ENCODE data around the gene HOXB6.

DNA sequence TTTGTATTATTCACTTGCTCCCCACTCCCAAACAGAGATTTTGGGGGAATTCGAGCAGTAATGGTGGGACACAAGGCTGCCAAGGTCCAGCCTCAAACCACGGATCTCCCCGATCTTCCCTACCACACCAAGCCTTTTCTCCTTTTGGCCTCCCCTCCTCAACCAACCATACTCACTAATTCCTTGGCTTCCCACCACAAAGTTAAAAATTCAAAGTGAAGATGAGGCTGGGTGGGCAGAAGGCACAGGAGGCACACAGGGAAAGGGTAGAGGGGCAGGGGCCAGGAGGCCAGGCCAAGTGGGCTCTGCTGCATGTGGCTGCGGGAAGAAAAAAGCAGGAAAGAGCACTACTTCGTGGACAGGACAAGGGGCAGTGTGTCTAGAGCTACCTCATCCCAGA, 41.9 kb downstream of the HOXB6 start:
- TF ChIP-seq, protein P1, sequence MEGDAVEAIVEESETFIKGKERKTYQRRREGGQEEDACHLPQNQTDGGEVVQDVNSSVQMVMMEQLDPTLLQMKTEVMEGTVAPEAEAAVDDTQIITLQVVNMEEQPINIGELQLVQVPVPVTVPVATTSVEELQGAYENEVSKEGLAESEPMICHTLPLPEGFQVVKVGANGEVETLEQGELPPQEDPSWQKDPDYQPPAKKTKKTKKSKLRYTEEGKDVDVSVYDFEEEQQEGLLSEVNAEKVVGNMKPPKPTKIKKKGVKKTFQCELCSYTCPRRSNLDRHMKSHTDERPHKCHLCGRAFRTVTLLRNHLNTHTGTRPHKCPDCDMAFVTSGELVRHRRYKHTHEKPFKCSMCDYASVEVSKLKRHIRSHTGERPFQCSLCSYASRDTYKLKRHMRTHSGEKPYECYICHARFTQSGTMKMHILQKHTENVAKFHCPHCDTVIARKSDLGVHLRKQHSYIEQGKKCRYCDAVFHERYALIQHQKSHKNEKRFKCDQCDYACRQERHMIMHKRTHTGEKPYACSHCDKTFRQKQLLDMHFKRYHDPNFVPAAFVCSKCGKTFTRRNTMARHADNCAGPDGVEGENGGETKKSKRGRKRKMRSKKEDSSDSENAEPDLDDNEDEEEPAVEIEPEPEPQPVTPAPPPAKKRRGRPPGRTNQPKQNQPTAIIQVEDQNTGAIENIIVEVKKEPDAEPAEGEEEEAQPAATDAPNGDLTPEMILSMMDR (IDR thresholded peaks at IDR 0.05; ENCODE audit: borderline replicate concordance, extremely low read depth, low read length, poor library complexity, severe bottlenecking): no peak
- no peak for TF ChIP-seq EZH2 (IDR thresholded peaks at IDR 0.05; ENCODE audit: borderline replicate concordance, low read depth, low read length, severe bottlenecking)

Data from DND-41 (cell line).